ENCODE data around the gene TGM1. TPM values are rescaled to one million over a fixed set of nuclear protein-coding genes. Genes with fewer than 3 reads are reported as not detected.
A peak's percentile ranks its signal among the peaks of the same experiment; 100 is the strongest.

Gene TGM1
- total RNA-seq, 1 experiment from 2014 or later: 0.20 TPM

GRCh38 chr14:24298892-24299254, 35.9 kb upstream of the TGM1 start:
- peak; percentile 24 to 26 for DNase-seq
- H3K36me3 ChIP-seq: peaks cover 13% of the 10 kb centered on the region
- no peak overlapping the region for H3K27ac ChIP-seq
- no peaks in the 10 kb centered on the region for H3K9me3 ChIP-seq (replicated peaks)
- no peaks in the 10 kb centered on the region for H3K4me1 ChIP-seq
- H3K27me3 ChIP-seq: no peaks in the 10 kb centered on the region
- peak overlapping the region; percentile 66 for H3K4me3 ChIP-seq

- Histone ChIP-seq H3K4me3 (no peak overlapping the region), H3K27me3 (no peaks in the 10 kb centered on the region), H3K27ac (no peak overlapping the region), H3K9me3 (replicated peaks) (no peaks in the 10 kb centered on the region), H3K4me1 (no peaks in the 10 kb centered on the region), H3K36me3 (peaks cover 4% of the 10 kb centered on the region)
- peak in 1 of 2 experiments; percentile 37 for DNase-seq
Measured at GRCh38 chr14:24297190-24297964, 34.4 kb upstream of the TGM1 start.

GRCh38 chr14:24296341-24297157, 33.6 kb upstream of the TGM1 start:
- no peaks in the 10 kb centered on the region for H3K9me3 ChIP-seq (replicated peaks)
- H3K4me3 ChIP-seq: no peak overlapping the region
- H3K36me3 ChIP-seq: no peaks in the 10 kb centered on the region
- H3K27me3 ChIP-seq: no peaks in the 10 kb centered on the region
- DNase-seq: peak; percentile 62 to 82
- no peaks in the 10 kb centered on the region for H3K4me1 ChIP-seq
- no peak overlapping the region for H3K27ac ChIP-seq

GRCh38 chr14:24293525-24293924, 30.5 kb upstream of the TGM1 start:
- no peak for DNase-seq
- no peak overlapping the region for H3K27ac ChIP-seq
- H3K4me3 ChIP-seq: no peak overlapping the region
- no peaks in the 10 kb centered on the region for H3K9me3 ChIP-seq (replicated peaks)
- no peaks in the 10 kb centered on the region for H3K4me1 ChIP-seq
- no peaks in the 10 kb centered on the region for H3K27me3 ChIP-seq
- no peaks in the 10 kb centered on the region for H3K36me3 ChIP-seq

- DNase-seq: no peak
- H3K27me3 ChIP-seq: no peaks in the 10 kb centered on the region
- H3K27ac ChIP-seq: no peak overlapping the region
- H3K36me3 ChIP-seq: no peaks in the 10 kb centered on the region
- H3K9me3 ChIP-seq (replicated peaks): no peaks in the 10 kb centered on the region
- H3K4me1 ChIP-seq: no peaks in the 10 kb centered on the region
- no peak overlapping the region for H3K4me3 ChIP-seq
Measured at GRCh38 chr14:24292118-24292807, 29.3 kb upstream of the TGM1 start.

GRCh38 chr14:24291446-24292117, 28.6 kb upstream of the TGM1 start:
- DNase-seq: no peak
- Histone ChIP-seq H3K27ac (no peak overlapping the region), H3K27me3 (no peaks in the 10 kb centered on the region), H3K4me3 (no peak overlapping the region), H3K9me3 (replicated peaks) (no peaks in the 10 kb centered on the region), H3K36me3 (no peaks in the 10 kb centered on the region), H3K4me1 (no peaks in the 10 kb centered on the region)

- Histone ChIP-seq H3K4me3 (no peak overlapping the region), H3K4me1 (no peaks in the 10 kb centered on the region), H3K27ac (no peak overlapping the region), H3K27me3 (no peaks in the 10 kb centered on the region), H3K9me3 (replicated peaks) (no peaks in the 10 kb centered on the region), H3K36me3 (no peaks in the 10 kb centered on the region)
- no peak for DNase-seq
Measured at GRCh38 chr14:24290746-24291145, 27.8 kb upstream of the TGM1 start.

- no peak for DNase-seq
Measured at GRCh38 chr14:24289649-24290280, 26.8 kb upstream of the TGM1 start.

GRCh38 chr14:24286996-24287395, 24.0 kb upstream of the TGM1 start:
- Histone ChIP-seq H3K36me3 (no peaks in the 10 kb centered on the region), H3K9me3 (replicated peaks) (no peaks in the 10 kb centered on the region), H3K4me1 (no peaks in the 10 kb centered on the region), H3K27me3 (no peaks in the 10 kb centered on the region), H3K27ac (no peak overlapping the region), H3K4me3 (no peak overlapping the region)
- no peak for DNase-seq

More at GRCh38 chr14:24289649-24290280, 26.8 kb upstream of the TGM1 start:
- Histone ChIP-seq H3K27me3 (no peaks in the 10 kb centered on the region), H3K9me3 (replicated peaks) (no peaks in the 10 kb centered on the region), H3K36me3 (no peaks in the 10 kb centered on the region), H3K4me3 (no peak overlapping the region), H3K4me1 (no peaks in the 10 kb centered on the region), H3K27ac (no peak overlapping the region)

GRCh38 chr14:24285351-24285750, 22.4 kb upstream of the TGM1 start:
- DNase-seq: no peak
- H3K36me3 ChIP-seq: no peaks in the 10 kb centered on the region
- H3K4me3 ChIP-seq: no peak overlapping the region
- no peaks in the 10 kb centered on the region for H3K27me3 ChIP-seq
- no peak overlapping the region for H3K27ac ChIP-seq
- H3K4me1 ChIP-seq: no peaks in the 10 kb centered on the region
- H3K9me3 ChIP-seq (replicated peaks): no peaks in the 10 kb centered on the region

- Histone ChIP-seq H3K27me3 (no peaks in the 10 kb centered on the region), H3K4me3 (no peak overlapping the region)
- DNase-seq: no peak
Measured at GRCh38 chr14:24284501-24285035, 21.6 kb upstream of the TGM1 start.

GRCh38 chr14:24283796-24284460, 21.0 kb upstream of the TGM1 start:
- Histone ChIP-seq H3K4me3 (no peak overlapping the region), H3K27ac (no peak overlapping the region), H3K4me1 (no peaks in the 10 kb centered on the region), H3K9me3 (replicated peaks) (no peaks in the 10 kb centered on the region), H3K27me3 (no peaks in the 10 kb centered on the region), H3K36me3 (no peaks in the 10 kb centered on the region)
- no peak for DNase-seq

More at GRCh38 chr14:24284501-24285035, 21.6 kb upstream of the TGM1 start:
- no peaks in the 10 kb centered on the region for H3K9me3 ChIP-seq (replicated peaks)
- no peaks in the 10 kb centered on the region for H3K4me1 ChIP-seq
- no peak overlapping the region for H3K27ac ChIP-seq
- no peaks in the 10 kb centered on the region for H3K36me3 ChIP-seq

GRCh38 chr14:24282736-24283135, 19.8 kb upstream of the TGM1 start:
- Histone ChIP-seq H3K27ac (no peak overlapping the region), H3K4me3 (no peak overlapping the region), H3K27me3 (no peaks in the 10 kb centered on the region), H3K4me1 (no peaks in the 10 kb centered on the region), H3K9me3 (replicated peaks) (no peaks in the 10 kb centered on the region), H3K36me3 (no peaks in the 10 kb centered on the region)
- DNase-seq: no peak

Data from SJCRH30 (cell line).